Upper lobe of left lung (tissue), 6 donors: ENCODE measurements around the gene DLL4. TPM values are rescaled to one million over a fixed set of nuclear protein-coding genes. Genes with fewer than 3 reads are reported as not detected.
"Not testable (repeated sequence)": the region's sequence is repeated elsewhere in the genome, so short reads cannot be mapped to it uniquely, and the experiment has no call there.

Experiments
- ATAC-seq, 2 donors: fragments of 200-7000 bp; cut with Tn5 transposase; one replicate each; pipeline ENCODE4 v1.9.1; 2022; ENCODE audit warnings: mild to moderate bottlenecking in 2 of 2, moderate library complexity in 2 of 2; ENCODE audit not compliant: low FRiP score in 2 of 2
- DNase-seq, 2 donors: peaks; one replicate each; pipeline ENCODE4 v3.0.0-alpha.2; 2019 to 2020
- H3K27ac ChIP-seq, 4 donors: fragments of 200-600 bp; sonication (generic); one replicate each; pipeline ENCODE4 v1.5.1; 2016 to 2019
- H3K27me3 ChIP-seq, 4 donors: fragments of 200-600 bp; sonication (generic); one replicate each; pipeline ENCODE4 v1.5.1; 2017 to 2019
- H3K36me3 ChIP-seq, 4 donors: fragments of 200-600 bp; sonication (generic); one replicate each; pipeline ENCODE4 v1.5.1; 2016 to 2019
- H3K4me1 ChIP-seq, 4 donors: fragments of 200-600 bp; sonication (generic); one replicate each; pipeline ENCODE4 v1.5.1; 2018 to 2019
- H3K4me3 ChIP-seq, 4 donors: fragments of 200-600 bp; sonication (generic); one replicate each; pipeline ENCODE4 v1.5.1; 2017 to 2019; ENCODE audit warnings: mild to moderate bottlenecking in 2 of 4, moderate library complexity in 1 of 4
- H3K9me3 ChIP-seq, 4 donors: fragments of 200-600 bp; sonication (generic); one replicate each; pipeline ENCODE4 v1.5.1; 2018 to 2019
- EP300 ChIP-seq, 4 donors: sonication (generic); formaldehyde crosslinking; IDR thresholded peaks; one replicate each; pipeline ENCODE4 v1.5.1; 2017; ENCODE audit warnings: antibody characterized with exemption in 4 of 4, control low read depth in 2 of 4
- POLR2A ChIP-seq, 4 donors: fragments of 450-650 bp; IDR thresholded peaks; one replicate each; pipeline ENCODE4 v1.5.1; 2016 to 2017; ENCODE audit warnings: antibody characterized with exemption in 4 of 4, mild to moderate bottlenecking in 2 of 4
- POLR2AphosphoS5 ChIP-seq, 2 donors: sonication (generic); formaldehyde crosslinking; IDR thresholded peaks; one replicate each; pipeline ENCODE4 v1.5.1; 2017; ENCODE audit warnings: antibody characterized with exemption in 2 of 2
- WGBS, 2 donors: methylation state at CpG; one replicate each; pipeline ENCODE4 v1.1.5; 2017 to 2018; 5-methylcytosine and 5-hydroxymethylcytosine counted together
- total RNA-seq, 6 donors: library from RNA; depleted of rRNA in 4 of 6; stranded (reverse); fragments of >200 nt in 4 of 6; gene quantifications; one replicate each; pipeline versions ENCODE4 v1.1.0 to v1.2.1, GENCODE V29; 2016 to 2021
- TF ChIP-seq, protein P1 (sequence below), 6 experiments: fragments of 450-650 bp in 4 of 6; fragments of 200-600 bp in 2 of 6; sonication (generic) in 2 of 6; IDR thresholded peaks; one replicate each; pipeline ENCODE4 v1.5.1; 2016 to 2019; ENCODE audit warnings: antibody characterized with exemption in 6 of 6
- donor health status: DM: no; HTN: no; CAD: no; lungs with moderate emphysema.
- donor health status: DM: no; HTN: yes; CAD: no; lungs with severe emphysema.

The DLL4 gene
- total RNA-seq, 6 donors from 2014 or later = 9.5 to 38.0 (median 13.7) TPM

DNA sequence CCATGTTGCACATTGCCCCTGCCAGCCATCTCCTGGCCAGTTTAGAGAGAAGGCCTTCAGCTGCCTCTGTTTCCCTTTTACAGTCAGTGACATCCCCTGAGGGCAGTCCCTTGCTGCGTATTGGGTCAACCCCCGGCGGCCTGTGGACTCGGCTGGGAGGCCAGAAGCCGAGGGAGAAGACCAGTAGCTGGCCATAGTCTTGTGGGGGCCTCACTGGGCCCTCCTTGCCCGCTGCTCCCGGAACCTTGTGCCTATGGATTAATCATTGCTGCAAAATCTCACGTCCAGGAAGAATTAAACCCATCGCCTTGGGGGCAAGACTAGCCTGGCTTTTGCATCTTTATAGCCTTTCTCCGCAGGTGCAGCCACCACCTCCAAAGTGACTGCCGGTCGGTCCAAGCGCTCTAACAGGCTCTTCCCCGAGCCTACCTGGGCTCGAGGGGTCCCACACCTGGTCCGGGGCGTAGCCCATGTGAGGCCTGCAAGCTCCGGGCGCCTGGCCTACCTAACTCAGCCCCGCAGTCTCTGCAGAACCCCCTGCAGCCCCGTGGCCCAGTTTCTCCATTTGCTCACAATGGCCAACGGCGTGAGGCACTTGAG, 23.3 kb downstream of the DLL4 start:
- TF ChIP-seq EP300 (IDR thresholded peaks at IDR 0.05) (no peak), POLR2AphosphoS5 (IDR thresholded peaks at IDR 0.05) (no peak), POLR2A (IDR thresholded peaks at IDR 0.05) (no peak)
- TF ChIP-seq, protein P1, sequence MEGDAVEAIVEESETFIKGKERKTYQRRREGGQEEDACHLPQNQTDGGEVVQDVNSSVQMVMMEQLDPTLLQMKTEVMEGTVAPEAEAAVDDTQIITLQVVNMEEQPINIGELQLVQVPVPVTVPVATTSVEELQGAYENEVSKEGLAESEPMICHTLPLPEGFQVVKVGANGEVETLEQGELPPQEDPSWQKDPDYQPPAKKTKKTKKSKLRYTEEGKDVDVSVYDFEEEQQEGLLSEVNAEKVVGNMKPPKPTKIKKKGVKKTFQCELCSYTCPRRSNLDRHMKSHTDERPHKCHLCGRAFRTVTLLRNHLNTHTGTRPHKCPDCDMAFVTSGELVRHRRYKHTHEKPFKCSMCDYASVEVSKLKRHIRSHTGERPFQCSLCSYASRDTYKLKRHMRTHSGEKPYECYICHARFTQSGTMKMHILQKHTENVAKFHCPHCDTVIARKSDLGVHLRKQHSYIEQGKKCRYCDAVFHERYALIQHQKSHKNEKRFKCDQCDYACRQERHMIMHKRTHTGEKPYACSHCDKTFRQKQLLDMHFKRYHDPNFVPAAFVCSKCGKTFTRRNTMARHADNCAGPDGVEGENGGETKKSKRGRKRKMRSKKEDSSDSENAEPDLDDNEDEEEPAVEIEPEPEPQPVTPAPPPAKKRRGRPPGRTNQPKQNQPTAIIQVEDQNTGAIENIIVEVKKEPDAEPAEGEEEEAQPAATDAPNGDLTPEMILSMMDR (IDR thresholded peaks at IDR 0.05) = no peak
- Histone ChIP-seq H3K4me3 (peak overlapping the region; percentile 61 to 74 (median 66)), H3K9me3 (no peaks in the 10 kb centered on the region), H3K27me3 (no peaks in the 10 kb centered on the region), H3K4me1 (peaks cover 15 to 28% (median 26%) of the 10 kb centered on the region in 4 donors), H3K36me3 (peaks cover 0 to 7% (median 0%) of the 10 kb centered on the region in 4 donors), H3K27ac (peak overlapping the region; percentile 83 to 89 (median 86))
- peak in 1 of 2 donors; percentile 52 for DNase-seq
- ATAC-seq = no peak
- WGBS, 2 donors = 55 to 94% methylated on average over 6 to 23 of the region's 23 CpGs

DNA sequence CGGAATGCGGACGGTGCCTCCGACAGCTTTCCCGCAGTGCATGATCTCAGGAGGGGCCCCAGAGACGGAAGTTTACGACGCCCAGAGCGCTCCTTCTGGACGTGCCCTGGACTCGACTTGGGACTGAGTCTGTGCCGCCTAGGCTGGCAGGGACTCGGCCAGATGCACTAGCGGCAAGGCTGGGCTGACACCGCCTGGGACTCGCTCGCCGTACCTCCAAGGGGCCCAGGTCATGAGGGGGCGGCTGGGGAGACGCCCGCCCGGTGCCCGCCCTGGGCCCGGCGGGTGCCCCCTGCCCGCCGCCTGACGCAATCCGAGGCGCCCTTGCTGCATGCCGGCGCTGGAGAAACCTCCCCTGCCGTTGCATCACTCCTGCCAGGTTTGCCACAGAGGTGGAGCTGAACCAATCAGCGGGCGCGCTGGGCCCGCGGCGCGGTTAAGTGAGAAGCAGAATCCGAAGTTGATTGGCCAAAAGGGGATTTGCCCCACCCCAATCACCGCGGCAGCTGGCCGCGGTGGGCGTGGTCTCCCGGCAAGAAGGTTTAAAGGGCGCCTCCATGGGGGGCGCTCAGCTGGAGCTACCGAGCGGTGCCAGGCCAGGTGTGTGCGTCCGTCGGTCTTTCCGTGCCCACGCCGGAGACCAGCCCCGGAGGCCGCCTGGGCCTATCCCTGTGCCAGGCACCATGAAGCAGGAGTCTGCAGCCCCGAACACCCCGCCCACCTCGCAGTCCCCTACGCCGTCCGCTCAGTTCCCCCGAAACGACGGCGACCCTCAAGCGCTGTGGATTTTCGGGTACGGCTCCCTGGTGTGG, 24.0 kb downstream of the DLL4 start, which contains the start of gene CHAC1:
CHAC1 (plus strand) TSS at position 571 of the 812 bp plus-strand sequence; CDS start at position 684, 113 bp downstream.
- Histone ChIP-seq H3K27ac (peak within 1 kb of the TSS; percentile 83 to 89 (median 86)), H3K9me3 (no peaks in the 10 kb centered on the region), H3K4me1 (peaks cover 15 to 34% (median 26%) of the 10 kb centered on the region in 4 donors), H3K4me3 (peak within 1 kb of the TSS; percentile 61 to 74 (median 66)), H3K27me3 (no peaks in the 10 kb centered on the region), H3K36me3 (peaks cover 0 to 7% (median 0%) of the 10 kb centered on the region in 4 donors)
- TF ChIP-seq POLR2A (IDR thresholded peaks at IDR 0.05) (peak in 2 of 4 donors; percentile 56 to 84), EP300 (IDR thresholded peaks at IDR 0.05) (no peak), POLR2AphosphoS5 (IDR thresholded peaks at IDR 0.05) (peak in 1 of 2 donors; percentile 79)
- TF ChIP-seq, protein P1 (IDR thresholded peaks at IDR 0.05) = peak in 2 of 6 experiments; percentile 23 to 36
- WGBS, 2 donors = 2 to 4% methylated on average over 14 to 15 of the region's 72 CpGs
- ATAC-seq (peak; percentile 93 to 96), DNase-seq (peak; percentile 98)

DNA sequence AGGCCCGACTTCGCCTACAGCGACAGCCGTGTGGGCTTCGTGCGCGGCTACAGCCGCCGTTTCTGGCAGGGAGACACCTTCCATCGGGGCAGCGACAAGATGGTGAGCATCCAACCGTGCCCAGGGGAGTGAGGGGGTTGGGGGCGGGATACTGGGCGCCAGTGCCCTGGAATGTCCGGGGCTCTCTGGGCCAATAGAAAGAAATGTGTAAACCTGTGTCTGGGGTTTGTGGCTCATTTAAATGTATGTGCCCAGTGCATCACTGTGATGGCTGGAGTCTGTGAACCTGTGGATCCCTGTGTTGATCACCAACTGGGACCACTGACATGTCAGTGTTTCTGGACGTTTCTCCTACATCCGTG, 24.6 kb downstream of the DLL4 start:
- Histone ChIP-seq H3K4me3 (peak overlapping the region; percentile 61 to 74 (median 66)), H3K27ac (peak overlapping the region in 3 of 4 donors; percentile 84 to 89 (median 87)), H3K36me3 (peaks cover 0 to 7% (median 0%) of the 10 kb centered on the region in 4 donors), H3K4me1 (peaks cover 15 to 34% (median 26%) of the 10 kb centered on the region in 4 donors), H3K27me3 (no peaks in the 10 kb centered on the region), H3K9me3 (no peaks in the 10 kb centered on the region)
- TF ChIP-seq POLR2AphosphoS5 (IDR thresholded peaks at IDR 0.05) (no peak), POLR2A (IDR thresholded peaks at IDR 0.05) (no peak)
- TF ChIP-seq, protein P1 (IDR thresholded peaks at IDR 0.05) = no peak
- WGBS, 2 donors = 7 to 9% methylated on average over 7 to 15 of the region's 17 CpGs
- ATAC-seq (peak; percentile 1 to 14), DNase-seq (no peak)

DNA sequence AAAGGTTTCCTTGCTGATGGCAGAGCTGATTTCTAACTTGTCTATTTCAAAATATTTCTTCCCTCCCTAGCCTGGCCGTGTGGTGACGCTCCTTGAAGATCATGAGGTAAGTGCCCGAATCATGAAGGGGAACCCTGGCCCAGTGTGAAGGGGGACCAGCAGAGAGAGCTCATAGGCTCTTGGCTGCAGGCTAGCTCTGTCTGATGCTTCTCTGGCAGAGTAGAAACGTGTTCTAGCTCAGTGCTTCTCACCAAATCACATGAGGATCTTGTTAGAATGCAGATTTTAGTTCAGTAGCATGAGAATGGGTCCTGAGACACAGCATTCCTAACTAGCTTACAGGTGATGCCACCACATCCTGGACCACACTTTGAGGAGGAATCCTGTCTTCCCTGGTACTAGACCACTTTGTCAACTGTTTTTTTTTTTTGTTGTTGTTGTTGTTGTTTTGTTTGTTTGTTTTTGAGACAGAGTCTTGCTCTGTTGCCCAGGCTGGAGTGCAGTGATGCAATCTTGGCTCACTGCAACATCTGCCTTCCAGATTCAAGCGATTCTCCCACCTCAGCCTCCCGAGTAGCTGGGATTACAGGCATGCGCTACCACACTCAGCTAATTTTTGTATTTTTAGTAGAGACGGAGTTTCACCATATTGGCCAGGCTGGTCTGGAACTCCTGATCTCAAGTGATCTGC, 25.2 kb downstream of the DLL4 start:
- not testable (repeated sequence) for H3K27ac ChIP-seq, H3K36me3 ChIP-seq, H3K27me3 ChIP-seq, DNase-seq, H3K9me3 ChIP-seq, ATAC-seq
- Histone ChIP-seq H3K4me3 (peak overlapping the region in 3 of 4 donors; percentile 62 to 74 (median 69)), H3K4me1 (peaks cover 15 to 32% (median 23%) of the 10 kb centered on the region in 4 donors)
- 71 to 76% methylated on average over 5 to 8 of the region's 8 CpGs for WGBS, 2 donors
